ENCODE data around the gene GLB1L2. TPM values are rescaled to one million over a fixed set of nuclear protein-coding genes. Genes with fewer than 3 reads are reported as not detected.

The GLB1L2 gene
- total RNA-seq, 1 donor from 2014 or later: 11.6 TPM

DNA sequence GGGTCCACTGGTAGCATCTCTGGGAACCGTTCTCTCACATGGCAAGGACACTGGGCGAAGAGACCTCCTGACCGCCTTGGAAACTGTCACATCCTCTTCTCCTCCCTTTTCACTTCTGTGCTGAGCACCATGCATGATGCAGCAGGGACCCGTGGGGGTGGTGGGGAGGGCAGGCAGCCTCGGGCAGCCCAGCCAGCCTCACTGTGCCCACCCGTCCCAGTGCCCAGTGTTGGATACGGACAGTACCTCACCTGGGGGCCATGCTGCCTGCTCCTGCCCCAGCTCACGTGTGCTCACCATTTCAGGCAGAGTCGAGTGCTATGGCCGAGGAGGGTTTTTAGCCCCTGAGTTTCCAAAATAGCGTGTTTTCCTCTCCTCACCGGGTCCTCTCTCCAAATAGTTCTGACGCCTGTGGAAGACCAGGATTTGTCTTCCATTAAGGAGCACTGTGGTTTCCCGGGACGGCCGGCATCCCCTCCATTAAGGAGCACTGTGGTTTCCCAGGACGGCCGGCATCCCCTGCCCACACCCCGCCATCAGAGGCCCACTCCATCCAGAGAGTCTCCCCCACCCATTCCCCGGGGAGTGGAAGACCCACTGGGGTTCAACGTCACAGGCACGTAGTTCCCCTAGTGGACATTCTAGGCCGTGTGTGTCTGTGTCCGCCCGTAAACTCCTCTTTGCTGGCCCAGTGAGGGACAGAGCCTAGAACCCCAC is 57.8 kb downstream of the GLB1L2 start:
- Mint-ChIP-seq H3K9me3 (no peaks in the 10 kb centered on the region), H3K4me1 (ENCODE audit: unreplicated experiment) (no peaks in the 10 kb centered on the region), H3K27me3 (peaks cover 18% of the 10 kb centered on the region), H3K36me3 (no peaks in the 10 kb centered on the region), H3K27ac (no peak overlapping the region), H3K4me3 (no peak overlapping the region)
- no peak for DNase-seq (ENCODE audit: extremely low spot score, unreplicated experiment)
- TF ChIP-seq, protein P1, sequence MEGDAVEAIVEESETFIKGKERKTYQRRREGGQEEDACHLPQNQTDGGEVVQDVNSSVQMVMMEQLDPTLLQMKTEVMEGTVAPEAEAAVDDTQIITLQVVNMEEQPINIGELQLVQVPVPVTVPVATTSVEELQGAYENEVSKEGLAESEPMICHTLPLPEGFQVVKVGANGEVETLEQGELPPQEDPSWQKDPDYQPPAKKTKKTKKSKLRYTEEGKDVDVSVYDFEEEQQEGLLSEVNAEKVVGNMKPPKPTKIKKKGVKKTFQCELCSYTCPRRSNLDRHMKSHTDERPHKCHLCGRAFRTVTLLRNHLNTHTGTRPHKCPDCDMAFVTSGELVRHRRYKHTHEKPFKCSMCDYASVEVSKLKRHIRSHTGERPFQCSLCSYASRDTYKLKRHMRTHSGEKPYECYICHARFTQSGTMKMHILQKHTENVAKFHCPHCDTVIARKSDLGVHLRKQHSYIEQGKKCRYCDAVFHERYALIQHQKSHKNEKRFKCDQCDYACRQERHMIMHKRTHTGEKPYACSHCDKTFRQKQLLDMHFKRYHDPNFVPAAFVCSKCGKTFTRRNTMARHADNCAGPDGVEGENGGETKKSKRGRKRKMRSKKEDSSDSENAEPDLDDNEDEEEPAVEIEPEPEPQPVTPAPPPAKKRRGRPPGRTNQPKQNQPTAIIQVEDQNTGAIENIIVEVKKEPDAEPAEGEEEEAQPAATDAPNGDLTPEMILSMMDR (conservative IDR thresholded peaks at IDR 0.05): no peak

DNA sequence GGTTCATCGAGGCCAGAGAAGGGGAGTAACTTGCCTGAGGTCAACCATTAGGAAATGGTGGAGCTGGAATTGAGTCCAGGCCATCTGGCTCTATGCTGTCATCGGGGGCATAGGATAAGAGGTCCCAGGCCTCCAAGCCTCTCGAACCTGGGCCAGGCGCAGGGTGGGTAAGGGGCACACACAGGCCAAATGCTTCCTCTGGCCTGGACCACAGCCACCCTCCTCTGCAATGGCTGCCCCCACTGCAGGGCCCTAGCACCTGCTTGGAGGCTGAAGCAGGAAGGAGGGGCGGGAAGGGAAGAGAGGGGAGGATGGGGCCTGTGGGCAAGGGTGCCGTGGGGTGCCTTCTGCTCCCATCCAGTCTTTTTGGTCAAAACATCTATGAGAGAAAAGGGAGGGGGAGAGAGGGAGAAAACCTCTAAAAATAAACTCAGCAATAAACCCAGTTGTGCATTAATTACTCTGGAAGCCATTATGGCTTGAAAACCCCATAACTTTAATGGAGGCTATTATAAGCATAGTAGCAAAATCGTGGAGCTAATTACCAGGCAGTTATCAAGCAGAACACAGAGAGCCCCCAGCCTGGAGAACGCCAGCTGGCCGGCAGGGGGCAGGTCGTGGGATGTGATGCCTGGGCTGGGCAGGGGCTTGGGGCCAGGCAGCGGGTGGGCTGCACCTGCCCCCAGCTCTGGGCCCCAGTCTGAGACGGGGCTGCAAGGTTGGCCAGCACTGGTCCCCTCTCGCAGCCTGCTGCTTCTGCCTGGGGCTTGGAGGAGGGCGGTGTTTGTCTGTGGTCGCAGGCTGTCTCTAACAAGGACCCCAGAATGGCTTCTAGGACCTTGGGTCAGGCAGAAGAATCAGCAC is 59.1 kb downstream of the GLB1L2 start:
- Mint-ChIP-seq H3K27ac (no peak overlapping the region), H3K4me3 (no peak overlapping the region), H3K9me3 (no peaks in the 10 kb centered on the region), H3K27me3 (peaks cover 17% of the 10 kb centered on the region), H3K36me3 (no peaks in the 10 kb centered on the region), H3K4me1 (ENCODE audit: unreplicated experiment) (no peaks in the 10 kb centered on the region)
- DNase-seq (ENCODE audit: extremely low spot score, unreplicated experiment): no peak
- TF ChIP-seq, protein P1 (conservative IDR thresholded peaks at IDR 0.05): no peak

DNA sequence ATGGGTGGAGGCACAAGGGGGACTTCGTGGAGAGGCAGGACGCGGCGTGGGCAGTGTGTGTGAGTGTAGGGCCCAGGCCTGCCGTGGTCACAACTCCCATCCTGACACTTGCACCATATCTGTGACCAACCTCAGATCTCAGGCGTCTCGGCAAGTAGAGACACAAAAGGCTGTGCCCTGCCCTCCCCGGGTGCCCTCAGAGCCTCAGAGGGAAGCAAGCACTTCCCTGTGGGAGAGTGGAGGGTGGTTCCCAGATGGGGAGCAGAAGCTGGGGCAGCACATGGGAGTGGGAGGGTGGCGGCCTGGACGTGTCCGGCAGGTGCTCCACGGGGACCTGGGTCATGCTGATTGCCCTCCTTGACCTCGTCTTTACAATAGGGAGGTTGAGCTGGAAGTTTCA is 59.9 kb downstream of the GLB1L2 start:
- H3K4me1 Mint-ChIP-seq (ENCODE audit: unreplicated experiment): no peaks in the 10 kb centered on the region
- no peak overlapping the region for H3K27ac Mint-ChIP-seq

DNA sequence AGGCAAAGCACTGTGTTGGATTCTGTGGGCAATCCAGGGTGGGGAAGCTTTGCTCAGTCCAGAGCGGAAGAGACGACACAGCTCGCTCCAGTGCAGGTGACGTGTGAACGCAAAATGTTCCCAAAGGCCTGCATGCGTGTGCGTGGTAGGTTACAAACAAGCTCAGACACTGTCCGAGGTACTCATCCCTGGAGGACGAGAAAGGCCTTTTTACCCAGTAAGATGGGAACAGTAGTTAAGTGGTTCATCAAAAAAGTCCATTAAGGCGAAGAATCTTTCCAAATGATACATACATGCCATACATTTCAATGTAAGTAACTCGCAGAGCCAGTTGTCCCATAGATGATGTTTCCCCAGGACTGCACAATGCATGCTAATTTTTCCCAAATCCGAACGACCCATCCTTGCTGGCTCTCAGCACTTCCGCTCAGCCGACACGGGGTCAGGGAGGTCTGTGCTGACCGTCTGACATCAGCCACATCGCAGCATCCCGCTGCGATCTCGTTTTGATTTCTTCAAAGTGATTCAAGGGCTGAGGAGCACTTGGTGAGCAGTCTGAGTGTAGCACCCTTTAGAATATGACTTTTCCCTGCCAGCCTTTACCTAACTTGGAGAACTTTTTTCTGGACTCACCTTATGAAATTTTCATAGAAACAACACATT is 61.3 kb downstream of the GLB1L2 start:
- H3K27me3 Mint-ChIP-seq: peaks cover 6% of the 10 kb centered on the region

More for the DNA sequence above, 59.9 kb downstream of the GLB1L2 start:
- DNase-seq (ENCODE audit: extremely low spot score, unreplicated experiment): no peak
- TF ChIP-seq, protein P1 (conservative IDR thresholded peaks at IDR 0.05): no peak
- Mint-ChIP-seq H3K9me3 (no peaks in the 10 kb centered on the region), H3K4me3 (no peak overlapping the region), H3K36me3 (no peaks in the 10 kb centered on the region), H3K27me3 (peaks cover 12% of the 10 kb centered on the region)

DNA sequence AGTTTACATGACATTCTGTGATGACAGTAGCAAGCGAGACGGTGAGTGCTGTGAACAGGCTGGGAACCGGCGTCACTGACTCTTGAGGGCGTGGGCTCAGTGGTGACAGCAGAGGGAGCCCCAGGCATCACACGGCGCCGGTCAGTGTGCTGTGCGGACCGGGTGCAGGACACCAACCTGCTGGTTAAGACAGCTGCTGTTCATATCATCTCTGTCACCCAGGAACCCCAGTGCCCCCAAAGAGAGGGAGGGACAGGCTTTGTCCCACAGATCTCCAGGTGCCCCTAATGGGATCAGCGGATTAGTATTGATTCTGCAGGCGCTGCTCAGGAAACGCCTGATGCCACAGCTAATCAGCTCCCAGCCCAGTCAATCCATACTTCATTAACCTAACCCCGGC is 61.9 kb downstream of the GLB1L2 start:
- TF ChIP-seq, protein P1 (conservative IDR thresholded peaks at IDR 0.05): peak; percentile 58
- H3K27ac Mint-ChIP-seq: no peak overlapping the region

More for the DNA sequence above, 61.3 kb downstream of the GLB1L2 start:
- Mint-ChIP-seq H3K4me1 (ENCODE audit: unreplicated experiment) (no peaks in the 10 kb centered on the region), H3K9me3 (no peaks in the 10 kb centered on the region), H3K36me3 (no peaks in the 10 kb centered on the region), H3K27ac (no peak overlapping the region), H3K4me3 (no peak overlapping the region)
- no peak for DNase-seq (ENCODE audit: extremely low spot score, unreplicated experiment)
- TF ChIP-seq, protein P1 (conservative IDR thresholded peaks at IDR 0.05): no peak

More for the DNA sequence above, 61.9 kb downstream of the GLB1L2 start:
- Mint-ChIP-seq H3K9me3 (no peaks in the 10 kb centered on the region), H3K4me3 (no peak overlapping the region), H3K27me3 (peaks cover 6% of the 10 kb centered on the region), H3K4me1 (ENCODE audit: unreplicated experiment) (no peaks in the 10 kb centered on the region), H3K36me3 (no peaks in the 10 kb centered on the region)
- DNase-seq (ENCODE audit: extremely low spot score, unreplicated experiment): no peak
